OCI-LY1 (cell line): ENCODE measurements around the gene P2RY6.

Experiments used
- EZH2 ChIP-seq: fragments of 200-600 bp; sonication (generic), shearing (Covaris generic); IDR thresholded peaks from 2 replicates; pipeline ENCODE4 v1.8.0; 2017; ENCODE audit warnings: borderline replicate concordance, mixed run types, mild to moderate bottlenecking, antibody characterized with exemption, low read length, moderate library complexity, mixed read lengths
- TF ChIP-seq, protein P1 (sequence below): fragments of 200-600 bp; sonication (generic), shearing (Covaris generic); IDR thresholded peaks from 2 replicates; pipeline ENCODE4 v1.5.1; 2017; ENCODE audit warnings: mild to moderate bottlenecking, antibody characterized with exemption, low read length, moderate library complexity, mixed read lengths

DNA sequence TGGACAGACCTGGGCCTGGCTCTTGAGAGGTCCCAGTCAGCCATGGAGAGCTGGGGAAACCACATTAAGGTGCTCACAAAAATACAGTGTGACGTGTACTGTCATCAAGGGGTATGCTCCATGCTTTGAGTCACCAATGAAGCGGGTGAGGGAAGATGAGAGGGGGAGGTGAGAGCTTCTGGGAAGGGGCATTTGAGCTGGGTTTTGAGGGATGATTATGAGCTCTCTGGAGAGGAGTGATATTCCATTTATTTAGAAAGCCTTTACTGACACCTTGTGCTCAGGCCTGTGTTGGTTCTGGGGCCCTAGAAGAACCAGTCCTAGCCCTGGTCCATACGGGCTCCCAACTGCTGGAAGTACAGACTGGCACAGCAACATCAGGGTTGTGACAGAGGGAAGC is 25.6 kb downstream of the P2RY6 start:
- TF ChIP-seq, protein P1, sequence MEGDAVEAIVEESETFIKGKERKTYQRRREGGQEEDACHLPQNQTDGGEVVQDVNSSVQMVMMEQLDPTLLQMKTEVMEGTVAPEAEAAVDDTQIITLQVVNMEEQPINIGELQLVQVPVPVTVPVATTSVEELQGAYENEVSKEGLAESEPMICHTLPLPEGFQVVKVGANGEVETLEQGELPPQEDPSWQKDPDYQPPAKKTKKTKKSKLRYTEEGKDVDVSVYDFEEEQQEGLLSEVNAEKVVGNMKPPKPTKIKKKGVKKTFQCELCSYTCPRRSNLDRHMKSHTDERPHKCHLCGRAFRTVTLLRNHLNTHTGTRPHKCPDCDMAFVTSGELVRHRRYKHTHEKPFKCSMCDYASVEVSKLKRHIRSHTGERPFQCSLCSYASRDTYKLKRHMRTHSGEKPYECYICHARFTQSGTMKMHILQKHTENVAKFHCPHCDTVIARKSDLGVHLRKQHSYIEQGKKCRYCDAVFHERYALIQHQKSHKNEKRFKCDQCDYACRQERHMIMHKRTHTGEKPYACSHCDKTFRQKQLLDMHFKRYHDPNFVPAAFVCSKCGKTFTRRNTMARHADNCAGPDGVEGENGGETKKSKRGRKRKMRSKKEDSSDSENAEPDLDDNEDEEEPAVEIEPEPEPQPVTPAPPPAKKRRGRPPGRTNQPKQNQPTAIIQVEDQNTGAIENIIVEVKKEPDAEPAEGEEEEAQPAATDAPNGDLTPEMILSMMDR, result no peak
- TF ChIP-seq EZH2, result no peak
